NCI-H128 (cell line): ENCODE data around the gene CLRN1.

Source experiments
- DNase-seq: peaks from one replicate; lab custom pipeline; 2025; ENCODE audit not compliant: unreplicated experiment; lab: John Stamatoyannopoulos, UW

The CLRN1 gene

DNA sequence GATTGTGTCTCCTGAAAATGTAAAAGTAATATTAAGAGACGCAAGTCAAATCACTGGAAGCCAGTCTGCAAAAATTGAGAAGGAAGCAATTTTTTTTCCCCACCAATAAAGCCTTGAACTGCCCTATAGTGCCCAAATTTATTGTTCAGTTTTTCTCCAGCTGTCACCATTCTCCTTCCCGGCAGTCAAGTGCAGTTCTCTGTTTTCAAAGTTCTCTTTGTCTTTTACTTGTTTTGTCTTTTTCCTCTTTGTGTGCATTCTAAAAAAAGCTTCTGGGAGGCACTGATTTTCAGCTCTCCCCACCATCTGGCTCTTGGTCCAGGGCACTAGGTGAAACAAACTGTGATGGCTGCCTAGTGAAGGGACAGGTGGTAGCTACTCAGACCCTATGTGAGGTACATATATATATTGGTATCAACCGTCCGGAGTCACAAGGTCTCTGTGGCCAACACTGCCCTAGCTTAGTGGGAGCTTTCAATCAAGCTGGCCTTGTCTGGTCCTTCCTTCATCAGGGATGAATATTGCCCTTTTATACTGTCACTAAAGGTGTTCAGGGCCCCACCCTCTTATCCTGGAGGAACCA, 6.1 kb upstream of the CLRN1 start:
- no peak for DNase-seq

- no peak for DNase-seq
Measured at GRCh38 chr3:150975992-150976368, 3.5 kb upstream of the CLRN1 start.

GRCh38 chr3:150975086-150975991, 2.8 kb upstream of the CLRN1 start:
- no peak for DNase-seq

DNA sequence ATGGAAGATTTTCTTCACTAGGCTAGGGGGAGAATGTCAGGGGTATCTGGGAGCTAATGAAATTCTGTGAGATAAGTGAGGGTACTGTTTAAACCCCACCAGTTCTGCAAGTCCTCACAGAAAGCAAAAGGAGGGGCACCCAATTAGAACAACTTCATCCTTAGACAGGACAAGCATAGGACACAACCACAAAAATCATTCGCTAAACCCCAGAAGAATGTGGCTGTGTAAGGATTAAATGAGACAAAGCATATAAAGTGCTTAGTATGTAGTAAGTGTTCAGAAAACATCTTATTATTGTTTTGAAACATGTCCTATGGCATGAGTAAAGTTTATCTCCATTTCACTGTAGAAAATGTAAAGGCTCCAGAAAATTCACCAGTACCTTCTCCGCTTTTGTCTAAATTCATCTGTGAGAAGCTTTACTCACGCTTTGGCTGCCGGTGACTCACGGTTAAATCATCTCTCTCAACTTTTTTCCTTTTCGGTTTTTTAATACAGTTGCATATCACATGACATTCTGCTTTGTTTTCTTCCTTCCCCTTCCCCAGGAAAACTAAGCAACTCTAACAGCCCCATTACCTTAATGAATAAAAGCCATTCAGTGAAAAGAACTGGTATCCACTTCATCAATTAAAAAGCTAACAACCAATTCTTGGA, 1.7 kb downstream of the CLRN1 start:
- no peak for DNase-seq

DNA sequence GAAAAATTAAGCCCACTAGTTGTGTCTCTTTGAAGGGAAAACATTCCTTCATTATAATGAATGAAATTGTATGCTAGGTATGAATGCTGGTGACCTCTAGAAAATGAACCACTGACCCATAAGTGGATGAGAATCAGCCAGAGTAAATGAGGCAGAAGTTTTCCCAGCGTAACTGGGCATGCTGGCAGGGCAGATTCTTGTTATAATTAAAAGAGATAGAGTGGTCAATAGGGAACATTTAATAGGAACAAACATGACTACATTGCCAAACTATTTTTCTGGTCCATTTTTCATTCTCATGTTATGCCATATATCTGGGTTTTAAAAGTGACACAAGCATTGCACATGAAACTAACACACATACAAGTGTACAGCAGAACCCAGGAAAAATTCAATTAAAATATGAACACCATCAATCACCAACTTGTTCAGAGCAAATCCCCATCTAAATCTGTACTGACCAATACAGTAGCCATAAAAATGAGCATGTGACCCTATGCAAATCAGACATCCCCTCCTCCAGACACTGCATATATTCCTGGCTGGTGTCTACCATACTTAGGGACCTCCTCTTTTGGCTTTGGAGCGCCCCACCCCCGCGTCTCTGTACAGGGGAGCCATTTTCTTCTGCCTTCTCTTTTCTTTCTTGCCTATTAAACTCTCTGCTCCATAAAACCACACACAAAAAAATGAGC, 4.0 kb downstream of the CLRN1 start:
- no peak for DNase-seq

DNA sequence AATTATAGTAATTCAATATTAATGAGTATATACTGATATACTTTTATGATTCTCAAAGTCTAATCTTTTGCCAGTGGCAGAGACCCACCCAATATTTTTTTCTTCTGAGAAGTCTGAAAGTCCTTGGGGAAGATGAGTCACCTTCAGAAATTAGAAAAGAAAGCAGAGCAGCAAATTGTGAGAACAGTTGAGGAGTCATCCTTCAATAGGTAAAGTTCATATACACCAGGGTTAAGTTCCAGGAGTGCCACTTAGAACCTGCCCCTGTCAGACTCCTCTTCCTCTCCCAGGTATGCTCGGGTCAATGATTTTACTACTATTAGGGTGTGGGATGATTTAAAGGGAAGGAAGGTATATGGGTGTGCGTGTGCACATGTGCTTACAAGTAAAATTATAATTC, 7.1 kb downstream of the CLRN1 start:
- DNase-seq, result no peak

DNA sequence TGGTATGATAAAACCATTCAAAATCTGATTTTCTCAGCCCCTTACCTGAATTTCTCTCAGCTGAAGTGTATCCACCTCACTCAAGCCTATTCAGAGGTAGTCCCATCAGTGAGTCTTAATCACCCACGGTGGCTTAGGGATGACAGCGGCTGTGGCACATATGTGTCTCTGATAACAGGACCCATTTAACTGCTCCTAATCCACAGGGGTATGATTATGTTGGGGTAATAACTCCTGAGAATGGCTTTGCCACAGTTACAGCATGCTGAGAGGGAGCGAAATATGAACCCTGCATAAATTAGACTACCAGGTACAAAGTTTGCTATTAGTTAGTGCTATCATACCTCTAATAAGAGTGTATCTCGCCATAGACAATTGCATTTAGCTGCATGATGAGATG, 10.6 kb downstream of the CLRN1 start:
- no peak for DNase-seq

DNA sequence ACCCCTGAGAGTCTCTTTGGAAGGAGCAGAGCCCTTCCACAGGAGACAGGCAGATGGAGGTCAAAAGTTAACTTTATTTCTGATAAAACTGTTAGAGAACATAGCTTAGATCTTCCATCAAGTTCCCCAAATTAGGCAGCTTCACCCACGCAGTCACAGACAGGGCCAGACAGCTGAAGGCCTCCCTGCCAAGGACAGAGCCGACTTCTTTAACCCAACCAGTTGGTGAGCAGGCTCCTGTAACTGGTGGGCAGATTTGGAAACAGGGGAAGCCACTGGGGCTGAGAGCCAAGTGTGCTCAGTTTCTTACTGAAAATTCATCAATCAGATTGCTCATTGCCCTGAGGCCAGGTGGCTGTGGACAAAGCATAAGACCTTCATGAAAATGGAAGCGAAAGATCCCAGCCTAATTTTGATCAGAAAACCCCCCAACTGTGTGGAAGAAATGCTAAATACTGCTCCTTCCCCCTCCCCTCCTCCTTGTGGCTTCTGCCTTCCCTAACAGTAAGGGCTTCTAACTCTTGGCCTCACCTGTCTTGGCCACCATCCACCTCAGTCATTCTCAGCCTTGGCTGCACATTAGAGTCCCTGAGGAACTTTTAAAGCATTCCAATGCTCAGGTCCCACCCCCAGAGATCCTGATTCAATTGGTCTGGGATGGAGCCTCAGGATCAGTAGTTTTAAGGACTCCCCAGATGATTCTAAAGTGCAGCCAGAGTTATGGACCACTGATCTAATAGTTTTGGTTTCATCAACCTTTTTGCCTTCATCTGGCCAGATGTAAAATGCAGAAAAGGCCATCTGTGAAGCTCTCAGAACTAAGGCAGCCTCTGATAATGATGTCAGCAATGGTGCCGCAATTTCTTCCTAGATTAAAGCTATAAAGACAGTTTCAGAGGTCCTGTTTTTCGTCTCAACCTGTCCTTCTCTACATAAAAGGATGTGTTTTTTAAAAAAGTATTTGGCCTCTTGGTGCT, 11.5 kb downstream of the CLRN1 start:
- DNase-seq, result no peak

GRCh38 chr3:150958683-150959082, 13.8 kb downstream of the CLRN1 start:
- DNase-seq, result no peak

DNA sequence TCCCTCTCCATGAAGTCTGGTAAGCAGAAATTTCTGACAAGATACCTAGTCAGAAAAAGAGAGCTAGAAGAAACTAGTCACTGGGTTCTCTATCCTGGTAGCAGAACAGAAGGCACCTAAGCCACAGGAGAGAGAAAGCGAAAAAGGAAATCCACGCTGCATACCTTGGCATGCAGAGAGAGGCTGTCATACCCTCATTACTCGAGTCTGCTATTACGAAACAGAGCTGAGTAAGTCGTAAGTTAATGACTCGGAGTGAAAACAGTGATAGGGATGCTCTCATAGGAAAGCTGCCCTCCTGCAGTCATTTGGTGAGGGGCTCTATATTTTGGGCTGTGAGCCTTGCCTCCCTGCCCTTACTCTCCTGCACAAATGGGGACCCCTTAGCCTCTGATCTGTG, 16.2 kb downstream of the CLRN1 start:
- no peak for DNase-seq

DNA sequence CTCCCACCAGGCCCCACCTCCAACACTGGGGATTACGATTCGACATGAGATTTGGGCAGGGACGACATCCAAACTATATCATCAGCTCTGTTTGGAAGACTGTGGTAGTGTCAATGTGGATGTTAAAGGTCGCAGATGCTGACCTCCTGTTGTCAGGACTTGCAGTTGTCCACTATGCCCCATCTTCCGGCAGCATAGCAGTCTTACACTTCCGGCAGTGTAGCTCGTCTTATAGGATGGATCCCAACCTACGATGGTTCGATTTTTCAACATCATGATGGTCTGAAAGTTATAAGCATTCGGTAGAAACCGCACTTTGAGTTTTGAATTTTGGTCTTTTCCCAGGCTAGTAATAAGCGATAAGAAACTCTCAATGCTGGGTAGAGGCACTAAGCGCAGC, 20.6 kb downstream of the CLRN1 start:
- no peak for DNase-seq

- no peak for DNase-seq
Measured at GRCh38 chr3:150945226-150946032, 27.1 kb downstream of the CLRN1 start.

DNA sequence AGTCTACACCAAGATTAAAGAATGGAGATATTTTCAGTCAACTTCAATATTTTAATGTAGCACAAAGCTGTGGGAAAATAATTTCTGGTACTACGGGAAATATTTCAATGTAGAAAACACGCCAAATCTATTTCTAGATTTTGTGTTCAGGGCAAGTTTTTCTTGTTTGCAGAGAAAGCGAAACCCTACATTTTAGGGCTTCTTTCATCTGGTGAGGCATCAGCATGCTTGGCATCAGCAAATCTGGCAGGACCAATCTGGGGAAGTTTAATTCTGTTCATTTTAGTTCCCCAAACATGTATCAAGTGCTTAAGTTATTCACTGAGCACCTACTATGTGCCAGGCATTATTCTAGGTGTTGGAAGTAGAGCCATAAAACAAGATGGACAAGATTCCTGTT, 30.3 kb downstream of the CLRN1 start:
- DNase-seq, result no peak

DNA sequence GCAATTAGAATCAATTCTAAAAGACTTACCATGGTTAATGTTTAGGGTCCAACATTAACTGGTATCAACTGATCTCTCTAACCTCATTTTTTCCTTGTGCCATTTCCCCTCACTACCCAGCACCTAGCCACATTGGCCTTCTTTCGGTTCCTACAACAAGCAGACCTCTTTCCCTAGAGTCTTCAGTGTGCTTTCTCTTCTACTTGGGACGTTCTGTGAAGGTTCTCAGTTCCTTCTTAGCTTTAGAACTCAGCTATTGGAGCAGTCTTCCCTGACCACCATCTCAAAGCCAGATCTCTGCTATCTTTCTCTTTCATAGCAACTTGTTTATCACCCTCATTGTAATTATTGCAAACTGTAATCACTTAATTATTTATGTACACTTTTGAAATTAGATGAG, 35.8 kb downstream of the CLRN1 start:
- no peak for DNase-seq

- DNase-seq, result no peak
Measured at GRCh38 chr3:150933473-150933995, 39.0 kb downstream of the CLRN1 start.

DNA sequence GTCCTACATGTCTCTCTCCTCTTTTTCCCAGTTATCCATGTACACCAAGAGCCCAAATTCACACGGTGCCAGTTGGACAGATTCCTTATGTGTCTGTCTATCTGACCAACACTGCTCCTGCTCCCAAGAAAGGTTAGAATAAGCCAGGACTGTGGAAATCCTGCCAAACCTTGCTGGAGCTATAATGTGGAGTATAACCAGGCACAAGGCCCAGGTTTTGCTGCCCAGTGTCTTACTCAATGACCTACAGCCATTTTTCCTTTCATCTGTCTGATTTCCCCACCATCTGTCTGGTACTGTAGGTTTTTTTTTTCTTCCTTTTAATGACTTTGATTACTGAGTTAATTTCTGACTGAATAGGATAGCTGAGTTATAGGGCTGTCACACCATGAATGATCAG, 40.8 kb downstream of the CLRN1 start:
- DNase-seq, result no peak

DNA sequence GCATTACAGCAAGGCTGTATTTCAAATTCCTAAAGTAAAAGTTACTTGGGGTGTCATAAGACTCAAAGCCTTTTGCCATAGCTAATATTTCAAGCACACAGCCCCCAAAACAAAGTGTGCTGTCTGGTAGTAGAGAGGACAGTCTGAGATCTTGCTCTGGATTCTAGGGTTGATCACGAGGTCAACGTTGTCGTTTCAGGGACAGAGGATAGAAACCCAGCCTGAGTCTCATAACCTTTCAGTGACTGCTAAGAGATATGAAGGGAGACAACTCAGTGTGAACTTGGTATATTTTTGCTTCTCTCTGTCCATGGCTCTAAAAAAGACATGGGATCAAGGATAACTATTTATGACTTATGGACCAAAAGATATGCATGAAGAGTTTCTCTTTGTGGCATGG, 41.7 kb downstream of the CLRN1 start:
- no peak for DNase-seq

DNA sequence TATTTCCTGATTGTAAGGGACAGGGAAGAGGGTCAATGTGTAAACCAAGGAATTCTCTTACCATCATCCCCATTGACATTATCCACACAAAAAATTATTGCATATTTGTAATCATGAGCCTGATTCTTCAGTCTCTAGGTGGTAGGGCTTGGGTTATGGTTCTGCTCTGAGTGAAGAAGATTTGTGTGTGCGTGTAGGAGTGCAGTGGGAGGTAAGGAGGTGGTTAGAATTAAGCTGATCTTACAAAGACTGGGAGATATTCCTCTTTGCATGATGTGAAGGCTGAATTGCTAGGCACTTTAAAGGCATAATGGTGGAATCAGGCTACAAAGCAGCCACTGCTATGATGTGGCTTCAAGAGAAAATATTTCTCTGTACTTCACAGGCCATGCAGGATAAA, 44.3 kb downstream of the CLRN1 start:
- no peak for DNase-seq

DNA sequence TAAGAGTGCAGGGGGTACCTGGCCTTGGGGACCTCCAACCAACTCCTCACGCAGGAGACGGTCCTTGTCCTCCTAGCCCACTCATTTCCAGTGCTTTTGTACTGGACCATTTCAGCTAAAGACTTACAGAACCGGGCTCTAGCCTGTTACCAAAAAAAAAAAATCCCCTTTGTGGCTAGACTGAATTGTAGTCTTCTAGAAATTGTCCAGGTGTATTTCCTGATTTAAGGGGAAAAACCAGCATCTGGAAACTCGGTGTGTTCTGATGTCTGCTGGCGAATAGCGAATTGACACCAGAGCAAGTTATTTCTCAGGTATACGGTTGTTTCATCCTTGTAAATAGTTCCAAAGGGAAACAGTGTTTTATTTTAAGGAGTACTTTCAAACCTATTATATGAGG, 46.2 kb downstream of the CLRN1 start:
- no peak for DNase-seq
